Measurements from ENCODE around the gene WDR70.

- no peak for TF ChIP-seq CTCF (IDR thresholded peaks at IDR 0.05)
- no peak for TF ChIP-seq EP300 (IDR thresholded peaks at IDR 0.05)
Observed at GRCh38 chr5:37514946-37515345, 135.8 kb downstream of the WDR70 start.

Data from sigmoid colon (tissue), 4 donors.